Tibial artery (tissue), 4 donors: ENCODE results near the gene PRDX1.

Source experiments
- DNase-seq, 2 donors: peaks; one replicate each; pipeline ENCODE4 v3.0.0-alpha.2; 2019
- H3K27ac ChIP-seq, 2 donors: fragments of 200-600 bp; sonication (generic) in 1 of 2; 1 replicate in 1 of 2; 2 replicates in 1 of 2; pipeline ENCODE4 v1.5.1; 2018 to 2019; ENCODE audit warnings: mild to moderate bottlenecking in 1 of 2
- H3K27me3 ChIP-seq, 2 donors: fragments of 200-600 bp; sonication (generic) in 1 of 2; one replicate each; pipeline versions ENCODE4 v1.5.1 to v1.6.0; 2016 to 2019
- H3K36me3 ChIP-seq, 3 donors: fragments of 200-600 bp; sonication (generic) in 2 of 3; one replicate each; pipeline ENCODE4 v1.5.1; 2016 to 2019; ENCODE audit warnings: mild to moderate bottlenecking in 2 of 3
- H3K4me1 ChIP-seq, 4 donors: fragments of 200-600 bp; sonication (generic) in 2 of 4; 1 replicate in 3 of 4; 2 replicates in 1 of 4; pipeline ENCODE4 v1.5.1; 2016 to 2019
- H3K4me3 ChIP-seq, 2 donors: fragments of 200-600 bp; sonication (generic) in 1 of 2; 1 replicate in 1 of 2; 2 replicates in 1 of 2; pipeline ENCODE4 v1.5.1; 2018 to 2019; ENCODE audit warnings: mild to moderate bottlenecking in 2 of 2
- H3K9me3 ChIP-seq, 3 donors: fragments of 200-600 bp; sonication (generic) in 1 of 3; one replicate each; pipeline ENCODE4 v1.5.1; 2016 to 2019
- CTCF ChIP-seq, 2 experiments: fragments of 200-600 bp in 1 of 2; fragments of 450-650 bp in 1 of 2; IDR thresholded peaks; one replicate each; pipeline ENCODE4 v1.5.1; 2017 to 2019; ENCODE audit warnings: antibody characterized with exemption in 2 of 2, mild to moderate bottlenecking in 1 of 2, moderate library complexity in 1 of 2
- intact Hi-C: fragments of 100-400 bp; cut with DNase I; formaldehyde crosslinking; loops from one replicate; pipeline ENCODE4 v1.15.0; 2023; ENCODE audit warnings: low total_unique reads

PRDX1 gene

GRCh38 chr1:45544530-45544929 lies 22.8 kb upstream of the PRDX1 start:
- H3K4me1 ChIP-seq, result no peaks in the 10 kb centered on the region
- H3K36me3 ChIP-seq, result no peaks in the 10 kb centered on the region
- no peak for DNase-seq
- H3K4me3 ChIP-seq, result no peak overlapping the region
- intact Hi-C loops, result no loop called here
- no peak overlapping the region for H3K27ac ChIP-seq
- no peaks in the 10 kb centered on the region for H3K27me3 ChIP-seq
- no peak for TF ChIP-seq CTCF (IDR thresholded peaks at IDR 0.05)
- no peaks in the 10 kb centered on the region for H3K9me3 ChIP-seq

- Histone ChIP-seq H3K36me3 (no peaks in the 10 kb centered on the region), H3K9me3 (no peaks in the 10 kb centered on the region), H3K27me3 (no peaks in the 10 kb centered on the region), H3K27ac (no peak overlapping the region), H3K4me1 (no peaks in the 10 kb centered on the region), H3K4me3 (no peak overlapping the region)
- peak; percentile 64 to 76 for DNase-seq
- intact Hi-C loops, result no loop called here
- no peak for TF ChIP-seq CTCF (IDR thresholded peaks at IDR 0.05)
Observed at GRCh38 chr1:45543581-45544417, 22.1 kb upstream of the PRDX1 start.

GRCh38 chr1:45542591-45542990 lies 20.9 kb upstream of the PRDX1 start:
- Histone ChIP-seq H3K27me3 (no peaks in the 10 kb centered on the region), H3K9me3 (no peaks in the 10 kb centered on the region), H3K4me3 (no peak overlapping the region), H3K4me1 (no peaks in the 10 kb centered on the region), H3K27ac (no peak overlapping the region), H3K36me3 (no peaks in the 10 kb centered on the region)
- TF ChIP-seq CTCF (IDR thresholded peaks at IDR 0.05), result no peak
- intact Hi-C loops, result no loop called here
- peak in 1 of 2 donors; percentile 50 for DNase-seq

- DNase-seq, result no peak
- H3K4me1 ChIP-seq, result no peaks in the 10 kb centered on the region
- H3K36me3 ChIP-seq, result no peaks in the 10 kb centered on the region
- H3K9me3 ChIP-seq, result no peaks in the 10 kb centered on the region
- intact Hi-C loops, result no loop called here
- TF ChIP-seq CTCF (IDR thresholded peaks at IDR 0.05), result no peak
- H3K27me3 ChIP-seq, result no peaks in the 10 kb centered on the region
- no peak overlapping the region for H3K27ac ChIP-seq
- no peak overlapping the region for H3K4me3 ChIP-seq
Observed at GRCh38 chr1:45541193-45541592, 19.5 kb upstream of the PRDX1 start.

GRCh38 chr1:45536886-45537285 lies 15.2 kb upstream of the PRDX1 start:
- no peak overlapping the region for H3K27ac ChIP-seq
- no peaks in the 10 kb centered on the region for H3K36me3 ChIP-seq
- H3K27me3 ChIP-seq, result no peaks in the 10 kb centered on the region
- no peak for TF ChIP-seq CTCF (IDR thresholded peaks at IDR 0.05)
- intact Hi-C loops, result no loop called here
- no peak for DNase-seq
- H3K4me1 ChIP-seq, result no peaks in the 10 kb centered on the region
- H3K4me3 ChIP-seq, result no peak overlapping the region
- no peaks in the 10 kb centered on the region for H3K9me3 ChIP-seq
